ENCODE measurements around the gene ECT2.

ECT2 gene

GRCh38 chr3:172799246-172799645, 48.7 kb downstream of the ECT2 start:
- DNase-seq (ENCODE audit: low read depth in 1 of 2, low spot score in 1 of 2), result no peak
- no peak overlapping the region for H3K27ac ChIP-seq (replicated peaks)
- TF ChIP-seq POLR2AphosphoS5 (IDR thresholded peaks at IDR 0.05; ENCODE audit: low read depth) (no peak), SPI1 (IDR thresholded peaks at IDR 0.05; ENCODE audit: borderline replicate concordance, low read depth) (no peak), GABPA (IDR thresholded peaks at IDR 0.05; ENCODE audit: low read depth) (no peak), CTCF (IDR thresholded peaks at IDR 0.05; ENCODE audit: insufficient read depth, low read length) (no peak)
- TF ChIP-seq, protein P1, sequence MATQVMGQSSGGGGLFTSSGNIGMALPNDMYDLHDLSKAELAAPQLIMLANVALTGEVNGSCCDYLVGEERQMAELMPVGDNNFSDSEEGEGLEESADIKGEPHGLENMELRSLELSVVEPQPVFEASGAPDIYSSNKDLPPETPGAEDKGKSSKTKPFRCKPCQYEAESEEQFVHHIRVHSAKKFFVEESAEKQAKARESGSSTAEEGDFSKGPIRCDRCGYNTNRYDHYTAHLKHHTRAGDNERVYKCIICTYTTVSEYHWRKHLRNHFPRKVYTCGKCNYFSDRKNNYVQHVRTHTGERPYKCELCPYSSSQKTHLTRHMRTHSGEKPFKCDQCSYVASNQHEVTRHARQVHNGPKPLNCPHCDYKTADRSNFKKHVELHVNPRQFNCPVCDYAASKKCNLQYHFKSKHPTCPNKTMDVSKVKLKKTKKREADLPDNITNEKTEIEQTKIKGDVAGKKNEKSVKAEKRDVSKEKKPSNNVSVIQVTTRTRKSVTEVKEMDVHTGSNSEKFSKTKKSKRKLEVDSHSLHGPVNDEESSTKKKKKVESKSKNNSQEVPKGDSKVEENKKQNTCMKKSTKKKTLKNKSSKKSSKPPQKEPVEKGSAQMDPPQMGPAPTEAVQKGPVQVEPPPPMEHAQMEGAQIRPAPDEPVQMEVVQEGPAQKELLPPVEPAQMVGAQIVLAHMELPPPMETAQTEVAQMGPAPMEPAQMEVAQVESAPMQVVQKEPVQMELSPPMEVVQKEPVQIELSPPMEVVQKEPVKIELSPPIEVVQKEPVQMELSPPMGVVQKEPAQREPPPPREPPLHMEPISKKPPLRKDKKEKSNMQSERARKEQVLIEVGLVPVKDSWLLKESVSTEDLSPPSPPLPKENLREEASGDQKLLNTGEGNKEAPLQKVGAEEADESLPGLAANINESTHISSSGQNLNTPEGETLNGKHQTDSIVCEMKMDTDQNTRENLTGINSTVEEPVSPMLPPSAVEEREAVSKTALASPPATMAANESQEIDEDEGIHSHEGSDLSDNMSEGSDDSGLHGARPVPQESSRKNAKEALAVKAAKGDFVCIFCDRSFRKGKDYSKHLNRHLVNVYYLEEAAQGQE (IDR thresholded peaks at IDR 0.05; ENCODE audit: insufficient replicate concordance, low read depth), result no peak
- H3K4me3 ChIP-seq (replicated peaks; ENCODE audit: insufficient read depth, low read length), result no peak overlapping the region
- H3K27me3 ChIP-seq (ENCODE audit: insufficient read depth, poor library complexity, severe bottlenecking), result no peaks in the 10 kb centered on the region

DNA sequence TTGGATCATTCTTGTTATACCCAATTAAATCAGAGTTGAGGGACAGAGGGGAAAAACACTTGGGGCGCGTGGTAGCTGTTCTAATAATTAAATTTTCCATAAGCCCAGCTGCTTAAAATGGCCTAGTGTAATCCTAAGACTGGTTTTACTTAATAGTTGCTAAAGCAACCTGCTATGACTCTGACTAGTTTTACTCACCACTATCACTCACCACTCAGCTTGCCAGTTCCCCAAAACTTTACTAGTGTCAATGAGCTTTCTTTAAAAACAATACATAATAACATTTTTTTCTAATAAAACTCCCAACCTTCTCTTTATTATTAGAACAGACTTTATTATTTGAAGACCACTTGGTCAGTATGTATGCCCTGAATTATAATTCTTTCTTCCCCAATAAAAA, 49.6 kb downstream of the ECT2 start:
- TF ChIP-seq SPI1 (IDR thresholded peaks at IDR 0.05; ENCODE audit: borderline replicate concordance, low read depth), result no peak
- TF ChIP-seq GABPA (IDR thresholded peaks at IDR 0.05; ENCODE audit: low read depth), result no peak
- no peak for TF ChIP-seq CTCF (IDR thresholded peaks at IDR 0.05; ENCODE audit: insufficient read depth, low read length)
- TF ChIP-seq, protein P1 (IDR thresholded peaks at IDR 0.05; ENCODE audit: insufficient replicate concordance, low read depth), result no peak
- no peak for TF ChIP-seq POLR2AphosphoS5 (IDR thresholded peaks at IDR 0.05; ENCODE audit: low read depth)
- Histone ChIP-seq H3K27ac (replicated peaks) (no peak overlapping the region), H3K27me3 (ENCODE audit: insufficient read depth, poor library complexity, severe bottlenecking) (no peaks in the 10 kb centered on the region), H3K4me3 (replicated peaks; ENCODE audit: insufficient read depth, low read length) (no peak overlapping the region)
- no peak for DNase-seq (ENCODE audit: low read depth in 1 of 2, low spot score in 1 of 2)

GRCh38 chr3:172803489-172803888, 53.0 kb downstream of the ECT2 start:
- H3K27ac ChIP-seq (replicated peaks), result no peak overlapping the region
- TF ChIP-seq CTCF (IDR thresholded peaks at IDR 0.05; ENCODE audit: insufficient read depth, low read length) (no peak), GABPA (IDR thresholded peaks at IDR 0.05; ENCODE audit: low read depth) (no peak), SPI1 (IDR thresholded peaks at IDR 0.05; ENCODE audit: borderline replicate concordance, low read depth) (no peak), POLR2AphosphoS5 (IDR thresholded peaks at IDR 0.05; ENCODE audit: low read depth) (no peak)
- TF ChIP-seq, protein P1 (IDR thresholded peaks at IDR 0.05; ENCODE audit: insufficient replicate concordance, low read depth), result no peak
- no peaks in the 10 kb centered on the region for H3K27me3 ChIP-seq (ENCODE audit: insufficient read depth, poor library complexity, severe bottlenecking)
- DNase-seq (ENCODE audit: low read depth in 1 of 2, low spot score in 1 of 2), result no peak
- no peak overlapping the region for H3K4me3 ChIP-seq (replicated peaks; ENCODE audit: insufficient read depth, low read length)
